H1 (cell line): ENCODE measurements around the gene TXLNG. TPM values are rescaled to one million over a fixed set of nuclear protein-coding genes. Genes with fewer than 3 reads are reported as not detected.

ENCODE experiments used
- CTCF ChIA-PET: fragments of 300-600 bp; sonication (Branson Sonifier 250); formaldehyde crosslinking; loops from one replicate; lab custom pipeline; 2021; ENCODE audit not compliant: partially characterized antibody; lab: Charles Lee
- POLR2A ChIA-PET: fragments of 300-600 bp; sonication (Branson Sonifier 250); formaldehyde crosslinking; loops from one replicate; lab custom pipeline; 2021; ENCODE audit warnings: inconsistent platforms; ENCODE audit not compliant: partially characterized antibody; lab: Charles Lee
- DNase-seq, 2 experiments: peaks; one replicate each; pipeline versions ENCODE4 v3.0.0 to v3.0.0-alpha.2; 2010 to 2022; ENCODE audit warnings: low spot score in 2 of 2, low read depth in 1 of 2, mixed read lengths in 1 of 2
- FAIRE-seq: peaks from 2 replicates; lab custom pipeline; 2011; peaks lifted over from hg19 to GRCh38; lab: Jason Lieb, UNC
- H2AFZ ChIP-seq: 2 replicates; pipeline ENCODE4 v1.8.1; 2012; ENCODE audit warnings: low read length, inconsistent platforms
- H2AK5ac ChIP-seq: 2 replicates; pipeline ENCODE4 v1.6.1; 2013; ENCODE audit warnings: low read depth, low read length
- H2BK120ac ChIP-seq: replicated peaks from 2 replicates; pipeline ENCODE3; 2013; ENCODE audit warnings: low read depth, low read length, inconsistent platforms
- H2BK12ac ChIP-seq: 2 replicates; pipeline ENCODE4 v1.6.1; 2013; ENCODE audit warnings: low read depth, low read length
- H2BK15ac ChIP-seq: 2 replicates; pipeline ENCODE4 v1.6.1; 2013; ENCODE audit warnings: low read length
- H2BK20ac ChIP-seq: 2 replicates; pipeline ENCODE4 v1.6.1; 2013; ENCODE audit warnings: low read length
- H2BK5ac ChIP-seq: 2 replicates; pipeline ENCODE4 v1.6.1; 2013; ENCODE audit warnings: low read depth, low read length
- H3K14ac ChIP-seq: 2 replicates; pipeline ENCODE4 v1.6.1; 2013; ENCODE audit warnings: inconsistent platforms; ENCODE audit not compliant: insufficient read length
- H3K18ac ChIP-seq: 2 replicates; pipeline ENCODE4 v1.6.1; 2013; ENCODE audit warnings: low read length; ENCODE audit errors: extremely low read depth
- H3K23ac ChIP-seq: 2 replicates; pipeline ENCODE4 v1.6.1; 2013; ENCODE audit warnings: inconsistent platforms; ENCODE audit not compliant: insufficient read length
- H3K23me2 ChIP-seq: 2 replicates; pipeline ENCODE4 v1.6.1; 2013; ENCODE audit warnings: low read depth, low read length
- H3K27ac ChIP-seq: 2 replicates; pipeline ENCODE4 v1.6.1; 2011; ENCODE audit warnings: low read depth, low read length, inconsistent platforms
- H3K27me3 ChIP-seq, 4 experiments: replicated peaks in 1 of 4; 1 replicate in 1 of 4; 2 replicates in 3 of 4; pipeline versions ENCODE4 v1.6.1 to v1.8.1; 2011 to 2013; ENCODE audit warnings: low read length in 3 of 4, mild to moderate bottlenecking in 3 of 4, inconsistent platforms in 2 of 4, mixed read lengths in 2 of 4, moderate library complexity in 1 of 4; ENCODE audit not compliant: control insufficient read depth in 3 of 4, insufficient read depth in 3 of 4; ENCODE audit errors: extremely low read depth in 1 of 4
- H3K36me3 ChIP-seq, 4 experiments: 2 replicates each; pipeline versions ENCODE4 v1.6.1 to v1.8.1; 2011 to 2013; ENCODE audit warnings: mild to moderate bottlenecking in 4 of 4, low read length in 3 of 4, moderate library complexity in 2 of 4, control low read depth in 1 of 4, inconsistent platforms in 1 of 4; ENCODE audit not compliant: insufficient read depth in 4 of 4, control insufficient read depth in 2 of 4
- H3K4ac ChIP-seq: replicated peaks from 2 replicates; pipeline ENCODE3; 2013; ENCODE audit warnings: low read length, low read depth, mixed read lengths, inconsistent platforms; ENCODE audit not compliant: insufficient read length
- H3K4me1 ChIP-seq, 4 experiments: replicated peaks in 1 of 4; 1 replicate in 1 of 4; 2 replicates in 3 of 4; pipeline versions ENCODE4 v1.6.1 to v1.8.1; 2011 to 2013; ENCODE audit warnings: low read length in 3 of 4, inconsistent platforms in 2 of 4, mixed read lengths in 1 of 4; ENCODE audit not compliant: insufficient read depth in 4 of 4, control insufficient read depth in 3 of 4
- H3K4me2 ChIP-seq, 2 experiments: 2 replicates each; pipeline versions ENCODE4 v1.6.1 to v1.8.1; 2011 to 2013; ENCODE audit warnings: low read depth in 2 of 2, low read length in 2 of 2, control low read depth in 1 of 2, inconsistent platforms in 1 of 2, mild to moderate bottlenecking in 1 of 2; ENCODE audit not compliant: insufficient read depth in 1 of 2
- H3K4me3 ChIP-seq, 4 experiments: fragments of 200-600, 300-600 bp in 1 of 4; sonication (generic), shearing (Covaris generic), sonication (Bioruptor Twin) in 1 of 4; 2 replicates each; pipeline versions ENCODE4 v1.5.1 to v1.8.1; 2011 to 2016; ENCODE audit warnings: low read length in 4 of 4, low read depth in 3 of 4, control low read depth in 2 of 4, inconsistent platforms in 2 of 4, mild to moderate bottlenecking in 2 of 4, mixed read lengths in 1 of 4, moderate library complexity in 1 of 4; ENCODE audit not compliant: insufficient read depth in 2 of 4; ENCODE audit errors: extremely low read depth in 1 of 4
- H3K56ac ChIP-seq: replicated peaks from 2 replicates; pipeline ENCODE3; 2013; ENCODE audit warnings: low read depth, mild to moderate bottlenecking, mixed read lengths, low read length, inconsistent platforms; ENCODE audit not compliant: insufficient read length
- H3K79me1 ChIP-seq: 2 replicates; pipeline ENCODE4 v1.6.1; 2013; ENCODE audit warnings: low read depth, low read length, control low read depth
- H3K79me2 ChIP-seq, 2 experiments: 2 replicates each; pipeline versions ENCODE4 v1.6.1 to v1.8.1; 2012 to 2013; ENCODE audit warnings: low read length in 2 of 2, mild to moderate bottlenecking in 2 of 2, inconsistent platforms in 1 of 2; ENCODE audit not compliant: insufficient read depth in 2 of 2, control insufficient read depth in 1 of 2
- H3K9ac ChIP-seq, 4 experiments: replicated peaks in 1 of 4; 1 replicate in 1 of 4; 2 replicates in 3 of 4; pipeline versions ENCODE4 v1.6.1 to v1.8.1; 2011 to 2013; ENCODE audit warnings: low read depth in 3 of 4, low read length in 3 of 4, control low read depth in 2 of 4, mild to moderate bottlenecking in 2 of 4, moderate library complexity in 2 of 4, inconsistent platforms in 1 of 4; ENCODE audit errors: extremely low read depth in 1 of 4
- H3K9me3 ChIP-seq, 2 experiments: 2 replicates each; pipeline versions ENCODE4 v1.6.1 to v1.8.1; 2012 to 2013; ENCODE audit warnings: mild to moderate bottlenecking in 2 of 2, moderate library complexity in 2 of 2, control low read depth in 1 of 2, inconsistent platforms in 1 of 2, low read depth in 1 of 2, low read length in 1 of 2, mixed read lengths in 1 of 2; ENCODE audit not compliant: insufficient read depth in 2 of 2
- H4K20me1 ChIP-seq, 2 experiments: replicated peaks in 1 of 2; 2 replicates each; pipeline versions ENCODE3 to v1.8.1; 2011 to 2013; ENCODE audit warnings: inconsistent platforms in 2 of 2, low read length in 2 of 2, mild to moderate bottlenecking in 1 of 2; ENCODE audit not compliant: insufficient read depth in 2 of 2, control insufficient read depth in 1 of 2
- H4K5ac ChIP-seq: 2 replicates; pipeline ENCODE4 v1.6.1; 2013; ENCODE audit warnings: low read length, low read depth, mixed read lengths, inconsistent platforms; ENCODE audit not compliant: insufficient read length
- H4K8ac ChIP-seq: 2 replicates; pipeline ENCODE4 v1.8.0; 2013; ENCODE audit warnings: mild to moderate bottlenecking, moderate library complexity, low read length, inconsistent platforms; ENCODE audit not compliant: insufficient read depth; ENCODE audit errors: extremely low read depth
- H4K91ac ChIP-seq: replicated peaks from 2 replicates; pipeline ENCODE3; 2013; ENCODE audit warnings: low read length, mixed read lengths, inconsistent platforms; ENCODE audit not compliant: insufficient read length
- CBX8 ChIP-seq: fragments of 300-800, 300-1000 bp; sonication (generic); IDR thresholded peaks from 2 replicates; pipeline ENCODE4 v1.7.1; 2016; ENCODE audit warnings: low read depth, low read length, borderline replicate concordance
- EZH2 ChIP-seq: fragments of 200-600 bp; sonication (generic); IDR thresholded peaks from 2 replicates; pipeline ENCODE4 v1.7.1; 2012; ENCODE audit warnings: low read depth, mild to moderate bottlenecking, moderate library complexity, low read length, inconsistent platforms; ENCODE audit not compliant: severe bottlenecking
- JUND ChIP-seq: IDR thresholded peaks from 2 replicates; pipeline ENCODE4 v1.6.1; 2011; ENCODE audit warnings: mild to moderate bottlenecking, improper control_type of control experiment, low read length
- MAFK ChIP-seq: IDR thresholded peaks from 2 replicates; pipeline ENCODE4 v1.6.1; 2012; ENCODE audit warnings: low read depth, mild to moderate bottlenecking, improper control_type of control experiment, low read length
- PHF8 ChIP-seq: fragments of 200-600 bp; sonication (generic); conservative IDR thresholded peaks from 2 replicates; pipeline ENCODE4 v1.7.1; 2012; ENCODE audit warnings: low read depth, mild to moderate bottlenecking, inconsistent platforms, low read length, moderate library complexity
- POU5F1 ChIP-seq: IDR thresholded peaks from 2 replicates; pipeline ENCODE4 v1.6.1; 2011; ENCODE audit warnings: low read depth, mild to moderate bottlenecking, low read length, moderate library complexity
- SUZ12 ChIP-seq: fragments of 200-600 bp; sonication (generic); IDR thresholded peaks from 2 replicates; pipeline ENCODE4 v1.6.1; 2012; ENCODE audit warnings: mild to moderate bottlenecking, inconsistent platforms, low read length, moderate library complexity, mixed read lengths
- ZNF274 ChIP-seq: IDR thresholded peaks from 2 replicates; pipeline ENCODE4 v1.7.0; 2012; ENCODE audit warnings: low read length, borderline replicate concordance; ENCODE audit errors: extremely low read depth
- polyA plus RNA-seq, 7 experiments: library from polyadenylated mRNA; depleted of rRNA in 3 of 7; stranded (reverse) in 5 of 7; unstranded in 2 of 7; fragments of >200 nt in 5 of 7; fragments of 200-250 nt in 2 of 7; gene quantifications; 1 replicate in 5 of 7; 2 replicates in 1 of 7; 4 replicates in 1 of 7; pipeline versions ENCODE4 v1.2.1 to v1.2.3, GENCODE V29; 2011 to 2013; ENCODE audit warnings: missing spikeins in 2 of 7, mixed read lengths in 2 of 7
- total RNA-seq: library from RNA; stranded (reverse); fragmentation: NEBNext Ultra II Directional; extraction: Animal tissue kit (Norgen Biotek cat#: 25700); gene quantifications from 2 replicates; pipeline ENCODE4 v1.2.1, GENCODE V29; 2021
- TF ChIP-seq, protein P1 (sequence below): IDR thresholded peaks from 2 replicates; pipeline ENCODE4 v1.6.1; 2012; ENCODE audit warnings: low read length, inconsistent platforms
- TF ChIP-seq, protein P2 (sequence below), 3 experiments: IDR thresholded peaks; 1 replicate in 2 of 3; 2 replicates in 1 of 3; pipeline versions ENCODE4 v1.5.1 to v1.6.1; 2011; ENCODE audit warnings: low read length in 3 of 3, mild to moderate bottlenecking in 3 of 3, inconsistent platforms in 2 of 3, low read depth in 1 of 3, moderate library complexity in 1 of 3; ENCODE audit not compliant: insufficient read depth in 1 of 3; ENCODE audit errors: control extremely low read depth in 1 of 3

TXLNG gene
- total and polyA plus RNA-seq, 2 of the 8 experiments (the other 6 are each of a cell fraction or from before 2014, with no cell fraction given): 32.9 to 42.9 TPM

DNA sequence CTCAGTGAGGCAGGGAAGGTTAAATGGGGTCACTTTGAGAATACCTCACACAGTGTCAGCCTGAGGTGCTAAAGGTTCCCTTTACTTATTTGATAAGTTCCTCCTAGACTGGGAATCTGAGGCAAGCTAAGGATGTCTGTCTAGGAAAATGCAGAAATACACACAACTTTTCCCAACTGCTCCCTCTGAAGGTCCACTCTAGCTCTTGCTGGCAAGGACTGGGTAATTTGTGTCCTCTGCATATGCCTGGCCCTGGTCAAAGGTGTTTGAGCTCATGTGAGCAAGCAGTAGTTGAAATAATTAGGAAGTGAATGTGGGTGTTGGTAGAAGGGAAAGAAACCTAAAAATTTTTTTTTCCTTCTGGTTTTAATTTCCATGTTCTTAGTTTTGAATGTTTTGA lies 21.3 kb downstream of the TXLNG start:
- H3K36me3 ChIP-seq: peaks cover 0 to 15% (median 2%) of the 10 kb centered on the region in 4 experiments; a peak in 2 of 8 replicates
- H3K4me1 ChIP-seq: no peaks in the 10 kb centered on the region; a peak in 2 of 7 replicates
- ChIA-PET POLR2A (interaction anchor here (0.7 to 2.1 kb wide), 6 partner anchors 12 to 51 kb away, joined by 3 to 6 read pairs (median 6); no protein-coding TSS in a partner anchor), CTCF (interaction anchor here (0.6 to 1.9 kb wide), 16 partner anchors 10 to 88 kb away, joined by 3 to 8 read pairs (median 4); partner anchors contain the start of gene SYAP1)
- no peak overlapping the region for H4K8ac ChIP-seq
- no peak overlapping the region for H3K14ac ChIP-seq
- FAIRE-seq: peak; percentile 63
- peaks cover 0 to 71% of the 10 kb centered on the region in 2 experiments; a peak in 2 of 4 replicates for H3K79me2 ChIP-seq
- no peak overlapping the region for H4K91ac ChIP-seq
- H3K27me3 ChIP-seq: no peaks in the 10 kb centered on the region
- H3K4me3 ChIP-seq: no peak overlapping the region
- no peak overlapping the region for H3K4me2 ChIP-seq
- no peak overlapping the region for H2BK5ac ChIP-seq
- no peak overlapping the region for H3K56ac ChIP-seq
- no peak overlapping the region for H3K27ac ChIP-seq
- no peaks in the 10 kb centered on the region for H3K79me1 ChIP-seq
- no peak overlapping the region for H2BK15ac ChIP-seq
- H2BK120ac ChIP-seq: no peak overlapping the region
- H3K9me3 ChIP-seq: no peaks in the 10 kb centered on the region
- H3K23ac ChIP-seq: no peak overlapping the region
- no peak overlapping the region for H4K5ac ChIP-seq
- no peak overlapping the region for H3K9ac ChIP-seq
- H3K18ac ChIP-seq: no peak overlapping the region
- no peak overlapping the region for H2BK12ac ChIP-seq
- H4K20me1 ChIP-seq: peaks cover 0 to 2% of the 10 kb centered on the region in 2 experiments
- no peak overlapping the region for H3K4ac ChIP-seq
- H3K23me2 ChIP-seq: no peaks in the 10 kb centered on the region
- no peak for DNase-seq
- no peak overlapping the region for H2BK20ac ChIP-seq
- H2AK5ac ChIP-seq: no peak overlapping the region
- no peak overlapping the region for H2AFZ ChIP-seq
- TF ChIP-seq SUZ12 (no peak), CBX8 (no peak), JUND (no peak), POU5F1 (no peak), MAFK (no peak), ZNF274 (no peak), PHF8 (no peak), EZH2 (no peak)
- TF ChIP-seq, protein P1, sequence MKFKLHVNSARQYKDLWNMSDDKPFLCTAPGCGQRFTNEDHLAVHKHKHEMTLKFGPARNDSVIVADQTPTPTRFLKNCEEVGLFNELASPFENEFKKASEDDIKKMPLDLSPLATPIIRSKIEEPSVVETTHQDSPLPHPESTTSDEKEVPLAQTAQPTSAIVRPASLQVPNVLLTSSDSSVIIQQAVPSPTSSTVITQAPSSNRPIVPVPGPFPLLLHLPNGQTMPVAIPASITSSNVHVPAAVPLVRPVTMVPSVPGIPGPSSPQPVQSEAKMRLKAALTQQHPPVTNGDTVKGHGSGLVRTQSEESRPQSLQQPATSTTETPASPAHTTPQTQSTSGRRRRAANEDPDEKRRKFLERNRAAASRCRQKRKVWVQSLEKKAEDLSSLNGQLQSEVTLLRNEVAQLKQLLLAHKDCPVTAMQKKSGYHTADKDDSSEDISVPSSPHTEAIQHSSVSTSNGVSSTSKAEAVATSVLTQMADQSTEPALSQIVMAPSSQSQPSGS: no peak
- TF ChIP-seq, protein P2, sequence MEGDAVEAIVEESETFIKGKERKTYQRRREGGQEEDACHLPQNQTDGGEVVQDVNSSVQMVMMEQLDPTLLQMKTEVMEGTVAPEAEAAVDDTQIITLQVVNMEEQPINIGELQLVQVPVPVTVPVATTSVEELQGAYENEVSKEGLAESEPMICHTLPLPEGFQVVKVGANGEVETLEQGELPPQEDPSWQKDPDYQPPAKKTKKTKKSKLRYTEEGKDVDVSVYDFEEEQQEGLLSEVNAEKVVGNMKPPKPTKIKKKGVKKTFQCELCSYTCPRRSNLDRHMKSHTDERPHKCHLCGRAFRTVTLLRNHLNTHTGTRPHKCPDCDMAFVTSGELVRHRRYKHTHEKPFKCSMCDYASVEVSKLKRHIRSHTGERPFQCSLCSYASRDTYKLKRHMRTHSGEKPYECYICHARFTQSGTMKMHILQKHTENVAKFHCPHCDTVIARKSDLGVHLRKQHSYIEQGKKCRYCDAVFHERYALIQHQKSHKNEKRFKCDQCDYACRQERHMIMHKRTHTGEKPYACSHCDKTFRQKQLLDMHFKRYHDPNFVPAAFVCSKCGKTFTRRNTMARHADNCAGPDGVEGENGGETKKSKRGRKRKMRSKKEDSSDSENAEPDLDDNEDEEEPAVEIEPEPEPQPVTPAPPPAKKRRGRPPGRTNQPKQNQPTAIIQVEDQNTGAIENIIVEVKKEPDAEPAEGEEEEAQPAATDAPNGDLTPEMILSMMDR (IDR thresholded peaks at IDR 0.05; ENCODE audit: control extremely low read depth in 1 of 3, insufficient read depth in 1 of 3, low read depth in 1 of 3, low read length in 3 of 3): peak in 2 of 3 experiments; percentile 27 to 42; a peak in 3 of 4 replicates
